Measurements from ENCODE around the gene FRAT2.
"Not testable (repeated sequence)": the region's sequence is repeated elsewhere in the genome, so short reads cannot be mapped to it uniquely, and the experiment has no call there.

Gene FRAT2

DNA sequence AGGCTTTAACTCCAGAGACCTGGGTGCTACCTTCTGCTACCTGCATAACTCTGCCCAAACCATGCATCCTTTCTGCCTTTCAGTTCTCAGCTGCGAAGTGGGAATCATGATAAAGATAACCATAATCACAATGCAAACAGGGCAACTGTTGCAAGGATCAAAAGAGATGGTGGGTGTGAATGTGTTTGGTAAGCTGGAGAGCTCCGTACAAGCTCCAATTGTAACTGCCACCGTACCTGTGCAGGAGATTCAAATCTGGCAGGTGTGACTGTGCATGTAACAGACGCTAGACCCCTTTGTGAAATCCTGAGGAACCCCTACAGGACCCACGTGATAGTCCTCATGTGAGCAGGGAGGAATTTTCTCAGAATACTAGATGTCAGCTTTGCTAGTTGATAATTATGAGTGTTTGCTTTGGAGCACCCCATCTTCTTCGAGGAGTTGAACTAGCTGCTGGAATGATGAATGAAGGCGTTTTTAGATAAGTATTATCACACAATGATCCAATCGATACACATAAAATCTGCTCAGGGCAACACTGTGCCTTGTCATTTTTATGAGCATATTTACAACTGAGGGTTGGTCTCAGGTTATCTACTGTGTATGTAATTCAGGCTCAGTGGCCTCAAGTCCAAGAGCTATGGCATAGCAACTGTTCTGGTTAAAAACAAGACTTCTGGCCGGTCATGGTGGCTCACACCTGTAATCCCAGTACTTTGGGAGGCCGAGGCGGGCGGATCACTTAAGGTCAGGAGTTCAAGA is 15.4 kb upstream of the FRAT2 start:
- no peaks in the 10 kb centered on the region for H3K9me3 ChIP-seq (replicated peaks in 1 of 11)
- no peaks in the 10 kb centered on the region for H3K27me3 ChIP-seq
- TF ChIP-seq Cebpa-rat (IDR thresholded peaks at IDR 0.05): no peak
- H3K9ac ChIP-seq: no peak overlapping the region
- peaks cover 2 to 18% (median 10%) of the 10 kb centered on the region in 10 experiments; a peak in 19 of 20 replicates for H3K4me1 ChIP-seq
- H4K20me1 ChIP-seq: no peaks in the 10 kb centered on the region
- no peak overlapping the region for H3K4me2 ChIP-seq
- H3K4me3 ChIP-seq: no peak overlapping the region
- H3K36me3 ChIP-seq: peaks cover 21 to 61% (median 57%) of the 10 kb centered on the region in 11 experiments
- H3K27ac ChIP-seq: no peak overlapping the region

DNA sequence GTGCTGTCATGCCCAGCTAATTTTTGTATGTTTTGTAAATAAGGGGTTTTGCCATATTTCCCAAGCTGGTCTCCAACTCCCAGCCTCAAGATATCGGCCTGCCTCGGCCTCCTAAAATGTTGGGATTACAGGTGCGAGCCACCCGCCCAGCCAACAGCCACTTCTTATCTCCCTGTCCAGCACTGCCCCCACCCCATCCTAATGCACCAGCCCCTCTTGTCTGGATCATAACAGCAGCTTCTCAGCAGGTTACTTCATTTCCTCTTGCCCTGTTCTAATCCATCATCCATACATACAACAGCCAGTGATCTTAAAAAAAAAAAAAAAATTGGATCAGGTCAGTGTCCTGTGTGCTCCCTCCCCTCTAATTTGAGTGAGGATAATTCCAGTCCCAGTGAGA is 12.8 kb upstream of the FRAT2 start:
- H3K27me3 ChIP-seq: no peaks in the 10 kb centered on the region
- no peak overlapping the region for H3K9ac ChIP-seq
- H3K4me3 ChIP-seq: no peak overlapping the region
- H3K36me3 ChIP-seq: peaks cover 14 to 35% (median 31%) of the 10 kb centered on the region in 11 experiments
- no peak for TF ChIP-seq Cebpa-rat (IDR thresholded peaks at IDR 0.05)
- no peak overlapping the region for H3K4me2 ChIP-seq
- no peaks in the 10 kb centered on the region for H3K9me3 ChIP-seq (replicated peaks in 1 of 11)
- H3K27ac ChIP-seq: no peak overlapping the region
- no peaks in the 10 kb centered on the region for H4K20me1 ChIP-seq
- H3K4me1 ChIP-seq: peaks cover 0 to 7% (median 0%) of the 10 kb centered on the region in 10 experiments; a peak in 1 of 20 replicates

- not testable (repeated sequence) for H3K9ac ChIP-seq; H3K4me2 ChIP-seq; H4K20me1 ChIP-seq; H3K4me1 ChIP-seq; H3K4me3 ChIP-seq; H3K9me3 ChIP-seq (replicated peaks in 1 of 11); H3K27ac ChIP-seq; H3K36me3 ChIP-seq; H3K27me3 ChIP-seq
Observed at GRCh38 chr10:97343664-97344063, 9.1 kb upstream of the FRAT2 start.

DNA sequence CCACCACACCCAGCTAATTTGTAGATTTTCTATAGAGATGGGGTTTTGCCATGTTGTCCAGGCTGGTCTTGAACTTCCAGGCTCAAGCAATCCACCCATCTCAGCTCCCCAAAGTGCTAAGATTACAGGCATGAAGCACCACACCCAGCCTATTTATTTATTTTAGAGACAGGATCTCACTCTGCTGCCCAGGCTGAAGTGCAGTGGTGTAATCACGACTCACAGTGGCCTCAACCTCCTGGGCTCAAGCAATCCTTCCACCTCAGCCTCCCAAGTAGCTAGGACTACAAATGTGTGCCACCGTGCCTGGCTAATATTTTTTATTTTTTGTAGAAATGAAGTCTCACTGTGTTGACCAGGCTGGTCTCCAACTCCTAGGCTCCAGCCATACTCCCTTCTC is 6.9 kb upstream of the FRAT2 start:
- no peaks in the 10 kb centered on the region for H3K27me3 ChIP-seq
- peaks cover 11 to 20% (median 16%) of the 10 kb centered on the region in 10 experiments for H3K4me1 ChIP-seq
- H3K4me3 ChIP-seq: no peak overlapping the region
- TF ChIP-seq Cebpa-rat (IDR thresholded peaks at IDR 0.05): no peak
- H3K9ac ChIP-seq: no peak overlapping the region; a peak in 1 of 22 replicates
- H3K4me2 ChIP-seq: no peak overlapping the region
- H4K20me1 ChIP-seq: no peaks in the 10 kb centered on the region
- H3K36me3 ChIP-seq: no peaks in the 10 kb centered on the region
- H3K9me3 ChIP-seq (replicated peaks in 1 of 11): no peaks in the 10 kb centered on the region
- no peak overlapping the region for H3K27ac ChIP-seq

GRCh38 chr10:97338041-97338440 is 3.5 kb upstream of the FRAT2 start:
- H3K27me3 ChIP-seq: no peaks in the 10 kb centered on the region
- H3K36me3 ChIP-seq: peaks cover 0 to 8% (median 5%) of the 10 kb centered on the region in 11 experiments; a peak in 14 of 22 replicates
- no peak for TF ChIP-seq Cebpa-rat (IDR thresholded peaks at IDR 0.05)
- no peak overlapping the region for H3K27ac ChIP-seq
- no peak overlapping the region for H3K9ac ChIP-seq
- peaks cover 10 to 15% (median 13%) of the 10 kb centered on the region in 11 experiments; a peak in 18 of 22 replicates for H4K20me1 ChIP-seq
- H3K4me2 ChIP-seq: peak overlapping the region in 4 of 11 experiments; percentile 1 to 99 (median 92); a peak in 6 of 22 replicates
- H3K4me1 ChIP-seq: peaks cover 25 to 33% (median 30%) of the 10 kb centered on the region in 10 experiments
- no peak overlapping the region for H3K4me3 ChIP-seq
- 0 out of 22 replicates have a peak, but pooled peaks cover 0 to 3% (median 0%) of the 10 kb centered on the region in 11 experiments for H3K9me3 ChIP-seq (replicated peaks in 1 of 11)

- Histone ChIP-seq H3K4me1 (peaks cover 29 to 40% (median 32%) of the 10 kb centered on the region in 10 experiments), H3K27ac (peak overlapping the region in 2 of 11 experiments; percentile 17 to 42; a peak in 2 of 22 replicates), H3K36me3 (peaks cover 0 to 17% (median 13%) of the 10 kb centered on the region in 11 experiments; a peak in 17 of 22 replicates), H3K9me3 (replicated peaks in 1 of 11) (peaks cover 0 to 10% (median 0%) of the 10 kb centered on the region in 11 experiments; a peak in 2 of 22 replicates), H3K4me3 (no peak overlapping the region), H3K27me3 (no peaks in the 10 kb centered on the region), H3K4me2 (peak overlapping the region; percentile 6 to 99 (median 63); a peak in 21 of 22 replicates), H3K9ac (peak overlapping the region in 5 of 11 experiments; percentile 5 to 37 (median 13); a peak in 2 of 22 replicates), H4K20me1 (peaks cover 18 to 23% (median 22%) of the 10 kb centered on the region in 11 experiments; a peak in 19 of 22 replicates)
- no peak for TF ChIP-seq Cebpa-rat (IDR thresholded peaks at IDR 0.05)
Observed at GRCh38 chr10:97336942-97337831, 2.7 kb upstream of the FRAT2 start.

- no peak overlapping the region for H3K4me3 ChIP-seq
Observed at GRCh38 chr10:97336446-97336845, 1.9 kb upstream of the FRAT2 start.

DNA sequence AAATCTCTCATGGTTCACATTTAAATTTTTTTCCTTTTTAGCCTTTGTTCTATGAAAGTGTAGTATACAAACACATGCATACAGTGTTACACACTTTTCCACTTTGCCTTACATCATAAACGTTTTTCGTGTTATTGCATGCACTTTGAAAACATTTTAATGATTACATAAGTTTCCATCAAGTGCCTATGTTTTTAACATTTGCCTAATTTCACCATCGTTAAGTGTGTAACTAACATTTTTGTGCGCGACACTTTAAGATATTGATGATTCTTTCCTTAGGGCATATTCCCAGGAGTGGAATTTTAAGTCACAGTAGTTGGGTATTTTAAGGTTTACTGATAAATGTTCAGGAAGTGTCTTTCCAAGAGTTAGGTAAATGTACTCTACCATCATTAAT is 1.5 kb upstream of the FRAT2 start:
- Histone ChIP-seq H3K4me3 (no peak overlapping the region; a peak in 1 of 20 replicates), H3K27ac (peak overlapping the region in 2 of 11 experiments; percentile 99; a peak in 1 of 22 replicates), H3K27me3 (no peaks in the 10 kb centered on the region), H3K9me3 (replicated peaks in 1 of 11) (peaks cover 0 to 18% (median 0%) of the 10 kb centered on the region in 11 experiments; a peak in 2 of 22 replicates), H3K9ac (peak overlapping the region in 3 of 11 experiments; percentile 97 to 100 (median 99); a peak in 3 of 22 replicates), H4K20me1 (peaks cover 30 to 35% (median 33%) of the 10 kb centered on the region in 11 experiments), H3K36me3 (peaks cover 0 to 29% (median 25%) of the 10 kb centered on the region in 11 experiments; a peak in 20 of 22 replicates), H3K4me2 (peak overlapping the region in 10 of 11 experiments; percentile 85 to 99 (median 92); a peak in 16 of 22 replicates), H3K4me1 (peaks cover 32 to 51% (median 38%) of the 10 kb centered on the region in 10 experiments)
- TF ChIP-seq Cebpa-rat (IDR thresholded peaks at IDR 0.05): no peak

More at GRCh38 chr10:97336446-97336845, 1.9 kb upstream of the FRAT2 start:
- Histone ChIP-seq H3K27me3 (no peaks in the 10 kb centered on the region), H3K9ac (0 out of 22 replicates have a peak overlapping the region, but pooled peaks of 2 of the 11 experiments have one; percentile 5 to 20), H3K4me1 (peaks cover 29 to 47% (median 34%) of the 10 kb centered on the region in 10 experiments), H4K20me1 (peaks cover 26 to 31% (median 29%) of the 10 kb centered on the region in 11 experiments), H3K36me3 (peaks cover 0 to 24% (median 20%) of the 10 kb centered on the region in 11 experiments; a peak in 19 of 22 replicates), H3K27ac (peak overlapping the region in 2 of 11 experiments; percentile 17 to 42; a peak in 1 of 22 replicates), H3K4me2 (peak overlapping the region in 10 of 11 experiments; percentile 6 to 99 (median 74); a peak in 17 of 22 replicates), H3K9me3 (replicated peaks in 1 of 11) (peaks cover 0 to 17% (median 0%) of the 10 kb centered on the region in 11 experiments; a peak in 2 of 22 replicates)
- TF ChIP-seq Cebpa-rat (IDR thresholded peaks at IDR 0.05): no peak
